ENCODE measurements around the gene BCCIP.

GRCh38 chr10:125802739-125803138 is 20.6 kb upstream of the BCCIP start:
- TF ChIP-seq CTCF (IDR thresholded peaks at IDR 0.05; ENCODE audit: insufficient read depth, low read depth, low read length) (no peak), EZH2 (IDR thresholded peaks at IDR 0.05; ENCODE audit: insufficient read depth, low read length) (no peak)

Data from astrocyte (in vitro differentiated cells and primary cell).